Measurements from ENCODE around the gene CALML5. TPM values are rescaled to one million over a fixed set of nuclear protein-coding genes. Genes with fewer than 3 reads are reported as not detected.

CALML5 gene
- total RNA-seq, 1 experiment from 2014 or later: not detected

- H3K4me1 Mint-ChIP-seq: peaks cover 48% of the 10 kb centered on the region
- CTCF ChIA-PET: interaction anchor here (1.1 to 4.2 kb wide), 4 partner anchors 14 to 169 kb away, joined by 3 to 26 read pairs (median 11); no protein-coding TSS in a partner anchor
- H3K9me3 Mint-ChIP-seq: peaks cover 21% of the 10 kb centered on the region
- peak overlapping the region; percentile 44 for H3K27ac Mint-ChIP-seq
- DNase-seq (ENCODE audit: low spot score) (no peak), ATAC-seq (no peak)
- POLR2A ChIA-PET: interaction anchor here (1.1 kb wide), 1 partner anchor 14 kb away, joined by 3 read pairs; no protein-coding TSS in a partner anchor
- TF ChIP-seq ATF6 (CRISPR knock-in tag; IDR thresholded peaks at IDR 0.05) (no peak), AR (CRISPR knock-in tag; IDR thresholded peaks at IDR 0.05) (no peak), SMAD4 (CRISPR knock-in tag; IDR thresholded peaks at IDR 0.05) (no peak), USF2 (CRISPR knock-in tag; IDR thresholded peaks at IDR 0.05) (no peak), ZNF281 (CRISPR knock-in tag; IDR thresholded peaks at IDR 0.05) (no peak), ZNF416 (CRISPR knock-in tag; IDR thresholded peaks at IDR 0.05) (no peak), TEAD1 (CRISPR knock-in tag; IDR thresholded peaks at IDR 0.05) (no peak), NR1H2 (CRISPR knock-in tag; IDR thresholded peaks at IDR 0.05) (no peak)
- H3K4me3 Mint-ChIP-seq: no peak overlapping the region
- H3K36me3 Mint-ChIP-seq: peaks cover 68% of the 10 kb centered on the region
- H3K27me3 Mint-ChIP-seq (ENCODE audit: low read depth): no peaks in the 10 kb centered on the region
These were observed 38.7 kb downstream of the CALML5 start for GRCh38 chr10:5460468-5461202.

- H3K27me3 Mint-ChIP-seq (ENCODE audit: low read depth): no peaks in the 10 kb centered on the region
- ATAC-seq (no peak), DNase-seq (ENCODE audit: low spot score) (no peak)
- peaks cover 9% of the 10 kb centered on the region for H3K9me3 Mint-ChIP-seq
- CTCF ChIA-PET: interaction anchor here (0.8 kb wide), 1 partner anchor 164 kb away, joined by 3 read pairs; no protein-coding TSS in a partner anchor
- POLR2A ChIA-PET: no interaction called here
- H3K27ac Mint-ChIP-seq: peak overlapping the region; percentile 4; the same call in 1 of the 2 replicates
- H3K4me3 Mint-ChIP-seq: no peak overlapping the region
- peaks cover 76% of the 10 kb centered on the region for H3K36me3 Mint-ChIP-seq
- H3K4me1 Mint-ChIP-seq: peaks cover 33% of the 10 kb centered on the region
- TF ChIP-seq PREB (CRISPR knock-in tag; IDR thresholded peaks at IDR 0.05; ENCODE audit: borderline replicate concordance): no peak
- no peak for TF ChIP-seq NFYB (CRISPR knock-in tag; conservative IDR thresholded peaks at IDR 0.05; ENCODE audit: low read depth)
- no peak for TF ChIP-seq ELF4 (CRISPR knock-in tag; IDR thresholded peaks at IDR 0.05; ENCODE audit: low read depth)
- TF ChIP-seq ERG (CRISPR knock-in tag; IDR thresholded peaks at IDR 0.05): no peak
- TF ChIP-seq CBFB (CRISPR knock-in tag; IDR thresholded peaks at IDR 0.05; ENCODE audit: low read depth): no peak
- no peak for TF ChIP-seq CREM (CRISPR knock-in tag; IDR thresholded peaks at IDR 0.05)
- no peak for TF ChIP-seq SOX15 (CRISPR knock-in tag; IDR thresholded peaks at IDR 0.05)
- TF ChIP-seq ZNF263 (CRISPR knock-in tag; IDR thresholded peaks at IDR 0.05; ENCODE audit: low read depth): no peak
- no peak for TF ChIP-seq MYBL2 (CRISPR knock-in tag; IDR thresholded peaks at IDR 0.05)
- TF ChIP-seq ZNF317 (CRISPR knock-in tag; IDR thresholded peaks at IDR 0.05; ENCODE audit: borderline replicate concordance, low read depth): no peak
- TF ChIP-seq ATF1 (CRISPR knock-in tag; IDR thresholded peaks at IDR 0.05): no peak
- no peak for TF ChIP-seq MLX (CRISPR knock-in tag; IDR thresholded peaks at IDR 0.05)
- TF ChIP-seq TEAD1 (CRISPR knock-in tag; IDR thresholded peaks at IDR 0.05): no peak
- TF ChIP-seq ZNF138 (CRISPR knock-in tag; conservative IDR thresholded peaks at IDR 0.05): no peak
These were observed 40.2 kb downstream of the CALML5 start for GRCh38 chr10:5458949-5459747.

Data from WTC11 (cell line).